Hypothalamus (tissue), 51 donors: ENCODE results near the gene FBLIM1.

Experiments used
- DNase-seq, 51 donors: peaks; one replicate each; lab custom pipeline; 2025; lab: John Stamatoyannopoulos, UW

The FBLIM1 gene

DNA sequence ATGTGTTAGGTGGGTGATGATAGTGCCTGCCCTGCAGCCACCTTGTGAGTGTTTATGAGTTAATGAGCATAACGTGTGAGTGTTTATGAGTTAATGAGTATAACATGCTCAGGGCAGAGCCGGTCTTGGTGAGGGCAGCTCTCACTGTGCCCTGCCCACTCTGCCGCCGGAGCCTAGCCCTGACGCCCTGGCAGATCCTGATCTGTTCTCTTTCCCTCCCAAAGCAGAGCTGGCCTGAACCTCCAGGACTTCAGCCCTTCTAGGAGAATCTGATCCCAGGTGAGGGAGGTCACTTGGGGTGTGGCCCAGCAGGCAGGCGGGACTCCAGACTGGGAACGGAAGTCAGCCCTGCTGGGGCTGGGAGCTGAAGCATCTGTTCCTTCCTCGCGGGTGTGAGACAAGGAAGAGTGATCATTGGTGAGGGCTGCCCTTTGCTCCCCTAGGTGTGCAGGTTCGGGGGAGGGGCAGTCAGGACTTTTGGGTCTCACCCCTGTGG lies 5.7 kb downstream of the FBLIM1 start:
- DNase-seq = no peak

GRCh38 chr1:15764890-15765289 lies 6.3 kb downstream of the FBLIM1 start:
- no peak for DNase-seq

DNA sequence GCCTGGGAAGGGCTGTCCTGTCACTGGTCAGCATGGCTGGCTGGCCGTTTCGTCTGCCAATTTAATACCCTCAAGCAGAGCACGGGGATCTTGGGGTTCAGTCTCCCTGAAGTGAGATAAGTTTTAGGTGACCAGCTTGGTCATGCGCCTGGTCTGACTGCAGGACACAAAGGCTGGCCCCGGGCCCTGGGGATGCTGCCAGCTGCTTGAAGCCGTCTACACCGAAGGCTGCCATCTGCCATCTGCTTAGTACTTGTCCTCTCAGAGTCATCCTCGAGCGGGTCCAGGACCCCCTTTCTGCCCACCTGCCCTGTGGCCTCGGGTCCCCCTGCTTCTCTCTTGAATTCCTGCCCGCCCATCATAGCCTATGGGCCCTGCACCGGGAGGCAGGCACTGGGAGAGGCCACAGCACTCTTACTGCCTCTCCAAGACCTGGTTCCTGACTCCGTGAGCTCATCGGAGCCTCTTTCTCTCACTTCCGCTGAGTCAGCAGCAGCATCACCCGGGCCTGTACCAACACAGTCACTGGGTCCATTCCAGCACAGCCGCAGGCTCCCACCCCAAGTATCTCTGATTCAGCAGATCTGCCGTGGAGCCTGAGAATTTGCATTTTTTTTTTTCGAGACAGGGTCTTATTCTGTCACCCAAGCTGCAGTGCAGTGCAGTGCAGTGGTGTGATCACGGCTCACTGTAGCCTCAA lies 7.0 kb downstream of the FBLIM1 start:
- DNase-seq = peak in 3 of 51 donors; percentile 7 to 30 (median 28)

- DNase-seq = no peak
Measured at GRCh38 chr1:15767941-15768340, 9.3 kb downstream of the FBLIM1 start.

DNA sequence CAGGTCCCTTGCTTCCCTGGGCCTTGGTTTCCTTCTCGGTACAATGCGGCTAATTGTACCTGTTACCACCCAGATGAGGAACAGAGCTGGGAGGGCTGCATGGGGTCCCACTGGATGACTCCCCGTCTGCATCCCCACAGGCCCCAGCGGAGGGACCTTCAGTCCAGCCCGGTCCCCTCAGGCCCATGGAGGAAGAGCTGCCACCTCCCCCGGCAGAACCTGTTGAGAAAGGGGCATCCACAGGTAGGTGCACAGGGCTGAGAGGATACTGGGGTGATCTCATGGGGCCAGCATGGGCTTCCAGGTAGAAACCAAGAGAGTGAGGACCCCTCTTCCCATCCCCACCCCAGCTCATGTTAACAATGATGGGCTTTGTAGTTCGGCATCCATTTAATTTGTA lies 9.8 kb downstream of the FBLIM1 start:
- no peak for DNase-seq

DNA sequence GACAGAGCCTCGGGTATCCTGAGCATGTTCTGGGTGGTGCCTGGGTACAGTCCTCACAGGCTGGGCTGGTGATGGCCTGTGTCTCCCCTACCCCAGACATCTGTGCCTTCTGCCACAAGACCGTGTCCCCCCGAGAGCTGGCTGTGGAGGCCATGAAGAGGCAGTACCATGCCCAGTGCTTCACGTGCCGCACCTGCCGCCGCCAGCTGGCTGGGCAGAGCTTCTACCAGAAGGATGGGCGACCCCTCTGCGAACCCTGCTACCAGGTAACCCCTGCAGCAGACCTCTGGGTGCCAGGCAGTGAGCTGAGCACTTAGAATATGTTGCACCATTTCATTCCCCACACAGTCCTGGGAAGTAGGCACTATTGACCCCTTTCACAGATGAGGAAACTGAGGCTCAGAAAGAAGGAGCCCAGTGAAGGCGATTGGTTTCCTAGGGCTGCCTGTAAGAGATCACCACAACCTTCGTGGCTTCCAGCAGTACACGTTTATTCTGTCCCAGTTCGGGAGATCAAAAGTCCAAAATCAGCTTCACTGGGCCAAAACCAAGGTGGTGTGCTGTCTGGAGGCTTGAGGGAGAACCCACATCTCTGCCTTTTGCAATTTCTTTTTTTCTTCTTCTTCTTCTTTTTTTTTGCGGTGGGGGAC lies 11.8 kb downstream of the FBLIM1 start:
- DNase-seq = no peak

DNA sequence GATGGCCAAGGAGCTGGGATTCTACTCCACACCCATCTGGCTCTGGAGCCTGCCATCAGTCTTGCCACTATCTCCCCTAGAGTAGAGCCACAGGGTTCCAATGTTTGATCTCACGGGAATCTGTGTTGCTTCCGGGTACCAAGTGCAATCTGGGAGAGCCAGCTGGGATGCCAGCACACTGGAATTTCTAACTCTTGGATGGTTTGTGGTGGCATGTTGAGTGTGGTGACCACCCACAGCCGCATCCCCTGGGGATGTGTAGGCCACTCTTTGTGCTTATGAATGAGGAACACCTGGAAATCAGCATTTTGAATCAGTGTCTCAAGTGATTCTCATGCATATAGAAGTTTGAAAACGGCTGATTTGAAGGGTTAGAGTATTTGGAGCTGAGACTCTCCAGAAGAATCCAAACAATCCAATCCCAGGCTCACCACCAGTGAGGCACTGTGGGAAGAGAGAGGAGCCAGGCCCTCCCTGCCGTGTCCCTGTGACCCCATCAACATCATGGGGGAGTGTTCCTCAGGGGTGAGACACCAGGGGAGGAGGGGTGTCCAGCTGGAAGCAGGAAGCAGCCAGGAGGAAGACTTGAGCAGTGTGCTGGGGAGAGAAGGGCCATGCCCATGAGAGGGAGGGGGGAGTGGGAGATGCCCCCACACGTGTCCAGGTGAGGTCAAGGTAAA lies 13.4 kb downstream of the FBLIM1 start:
- no peak for DNase-seq

DNA sequence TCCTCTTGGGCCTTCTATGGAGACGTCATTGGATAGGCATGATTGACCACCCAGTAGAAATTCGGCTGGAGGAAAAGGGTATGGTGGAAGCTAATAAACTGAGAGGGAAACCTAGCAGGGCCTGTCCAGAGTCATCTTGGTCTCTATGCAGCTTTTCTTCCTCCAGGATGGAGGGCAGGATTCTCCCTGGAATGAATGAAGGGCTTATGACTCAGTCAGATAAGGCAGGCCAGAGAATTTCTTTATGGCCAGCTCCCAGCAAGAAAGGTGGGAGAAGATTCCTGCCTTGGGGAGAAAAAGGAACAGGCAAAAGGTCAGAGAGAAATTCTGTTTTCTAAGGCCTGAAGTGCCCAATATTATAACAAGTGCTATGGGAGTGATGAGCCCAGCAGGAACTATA lies 17.1 kb downstream of the FBLIM1 start:
- no peak for DNase-seq

DNA sequence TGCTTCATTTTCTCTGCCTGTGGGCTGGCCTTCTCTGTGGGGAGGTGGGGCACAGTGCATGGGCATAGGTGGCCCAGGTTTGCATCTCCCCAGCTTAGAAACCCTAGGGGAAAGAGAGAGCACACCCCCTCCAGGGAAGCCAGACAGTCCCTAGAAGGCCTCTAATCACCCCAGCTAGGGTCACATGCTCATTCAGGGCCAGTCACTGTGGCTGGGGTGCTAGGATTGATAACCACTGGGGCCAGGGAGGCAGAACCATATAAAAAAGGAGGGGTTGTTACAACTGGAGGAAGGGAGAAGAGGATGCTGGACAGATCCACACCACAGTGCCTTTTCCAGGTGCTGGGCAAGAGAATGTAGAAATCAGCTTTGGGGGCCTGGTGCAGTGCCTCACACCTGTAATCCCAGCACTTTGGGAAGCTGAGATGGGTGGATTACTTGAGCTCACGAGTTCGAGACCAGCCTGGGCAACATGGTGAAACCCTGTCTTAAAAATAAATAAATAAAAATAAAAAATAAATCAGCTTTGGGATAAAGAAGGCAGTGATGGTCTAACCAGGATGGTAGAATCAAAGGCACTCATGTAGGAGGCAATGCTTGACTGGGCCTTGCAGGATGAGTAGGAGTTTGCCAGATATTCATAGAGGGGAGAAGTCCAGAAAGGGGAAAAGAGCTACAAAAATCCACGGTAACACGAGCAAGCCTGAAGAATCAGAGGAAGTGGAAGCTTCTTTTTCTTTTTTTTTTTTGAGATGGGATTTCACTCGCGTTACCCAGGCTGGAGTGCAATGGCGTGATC lies 19.5 kb downstream of the FBLIM1 start:
- DNase-seq = no peak

DNA sequence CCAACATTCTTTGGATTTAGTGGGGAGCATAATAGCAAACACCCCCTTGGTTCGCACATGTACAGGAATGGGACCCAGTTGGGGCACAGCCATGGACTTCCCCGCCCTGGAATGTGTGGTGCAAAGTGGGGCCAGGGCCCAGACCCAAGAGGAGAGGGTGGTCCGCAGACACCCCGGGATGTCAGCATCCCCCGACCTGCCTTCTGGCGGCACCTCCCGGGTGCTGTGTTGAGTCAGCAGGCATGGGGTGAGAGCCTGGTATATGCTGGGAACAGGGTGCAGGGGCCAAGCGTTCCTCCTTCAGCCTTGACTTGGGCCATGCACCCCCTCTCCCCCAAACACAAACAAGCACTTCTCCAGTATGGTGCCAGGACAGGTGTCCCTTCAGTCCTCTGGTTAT lies 27.1 kb downstream of the FBLIM1 start:
- no peak for DNase-seq

- no peak for DNase-seq
Measured at GRCh38 chr1:15786581-15786980, 28.0 kb downstream of the FBLIM1 start.

GRCh38 chr1:15788624-15789301 lies 30.2 kb downstream of the FBLIM1 start:
- no peak for DNase-seq

DNA sequence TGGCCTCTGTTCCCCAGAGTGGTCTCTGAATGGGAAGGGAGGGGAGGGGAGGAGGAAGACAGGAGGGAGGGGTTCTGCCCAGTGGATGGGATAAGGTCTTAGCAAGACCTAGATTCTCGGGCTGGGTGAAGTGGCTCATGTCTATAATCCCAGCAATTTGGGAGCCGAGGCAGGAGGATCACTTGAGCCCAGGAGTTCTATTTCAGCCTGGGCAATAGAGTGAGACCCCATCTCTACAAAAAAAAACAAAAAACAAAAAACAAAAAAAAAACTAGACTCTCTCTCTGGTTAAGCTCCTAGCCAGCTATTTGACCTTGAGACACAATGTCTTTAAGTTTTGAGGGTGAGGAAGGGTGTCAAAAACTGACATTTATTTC lies 37.5 kb downstream of the FBLIM1 start:
- DNase-seq = no peak

DNA sequence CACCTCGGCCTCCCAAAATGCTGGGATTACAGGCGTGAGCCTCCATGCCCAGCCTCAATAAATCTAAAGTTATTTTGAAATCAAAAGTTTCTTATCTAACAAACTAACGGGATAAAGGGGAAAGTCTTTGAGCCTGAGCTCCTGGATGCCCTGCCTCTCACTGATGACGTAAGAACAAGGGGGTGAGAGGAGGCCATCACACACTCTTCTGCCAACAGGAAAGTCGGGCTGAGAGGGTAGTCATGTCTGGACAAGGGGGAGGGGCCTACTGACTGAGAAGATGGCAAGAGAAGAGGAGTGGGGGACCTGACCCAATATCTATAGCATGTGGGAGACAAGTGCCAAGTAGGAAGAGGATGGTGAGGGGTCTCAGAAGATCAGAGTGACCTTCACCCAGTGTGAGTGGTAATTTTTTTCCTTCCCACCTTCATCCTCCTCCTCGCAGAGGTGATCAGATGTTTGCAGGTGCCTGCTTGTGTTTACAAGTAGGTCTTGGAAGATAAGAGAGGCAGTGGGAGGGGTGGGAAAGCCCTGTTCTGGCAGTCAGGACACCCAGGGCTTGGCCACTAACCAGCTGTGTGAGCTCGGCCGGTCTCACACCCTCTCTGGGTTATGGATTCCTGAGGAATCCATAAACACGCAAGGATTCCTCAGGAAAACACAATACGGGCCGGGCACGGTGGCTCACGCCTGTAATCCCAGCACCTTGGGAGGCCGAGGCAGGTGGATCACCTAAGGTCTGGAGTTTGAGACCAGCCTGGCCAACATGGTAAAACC lies 39.2 kb downstream of the FBLIM1 start:
- DNase-seq = no peak

- DNase-seq = peak in 16 of 51 donors; percentile 15 to 63 (median 32)
Measured at GRCh38 chr1:15799004-15799867, 40.6 kb downstream of the FBLIM1 start.

DNA sequence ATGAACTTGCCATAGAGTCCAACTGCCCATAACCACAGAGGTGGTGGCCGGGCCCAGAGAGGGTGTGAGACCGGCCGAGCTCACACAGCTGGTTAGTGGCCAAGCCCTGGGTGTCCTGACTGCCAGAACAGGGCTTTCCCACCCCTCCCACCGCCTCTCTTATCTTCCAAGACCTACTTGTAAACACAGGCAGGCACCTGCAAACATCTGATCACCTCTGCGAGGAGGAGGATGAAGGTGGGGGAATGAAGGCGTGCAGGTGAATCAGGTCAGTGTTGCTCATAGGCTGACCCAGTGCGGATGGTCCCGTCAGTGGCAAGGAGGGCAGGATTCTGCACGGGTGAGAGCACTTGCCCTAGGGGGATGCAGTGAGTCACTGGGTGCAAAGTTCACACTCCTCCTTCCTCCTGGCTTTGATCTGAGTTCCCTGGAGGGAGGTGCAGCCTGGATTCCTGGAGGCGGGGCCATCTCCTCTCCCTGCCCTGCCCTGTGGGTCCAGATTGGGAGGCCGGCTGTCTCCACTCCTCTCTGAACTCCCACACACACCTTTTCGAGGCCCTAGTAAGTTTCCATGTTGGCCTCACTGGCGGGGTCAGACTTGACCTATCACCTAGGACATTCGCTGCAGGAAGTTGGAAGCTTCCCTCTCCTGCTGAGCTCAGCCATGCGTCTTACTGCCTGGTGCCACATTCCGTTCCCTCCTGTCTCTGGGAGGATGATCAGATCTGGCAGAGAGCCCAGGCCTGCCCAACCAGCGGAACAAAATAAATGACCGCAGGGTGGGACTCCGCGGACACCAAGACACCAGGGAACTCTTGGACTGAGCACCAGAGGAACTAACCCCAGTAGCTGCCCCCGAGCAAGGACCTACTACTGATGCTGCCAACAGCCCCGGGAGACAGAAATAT lies 41.6 kb downstream of the FBLIM1 start:
- peak in 3 of 51 donors; percentile 5 to 11 (median 6) for DNase-seq

- DNase-seq = no peak
Measured at GRCh38 chr1:15802234-15802965, 43.8 kb downstream of the FBLIM1 start.
